Panc1 (cell line): ENCODE data around the gene OSBPL9.

Experiments used
- POLR2AphosphoS5 ChIP-seq: IDR thresholded peaks from 2 replicates; pipeline ENCODE4 v1.6.1; 2012; ENCODE audit warnings: mild to moderate bottlenecking, low read depth, low read length, moderate library complexity
- TF ChIP-seq, protein P1 (sequence below): fragments of 450-650 bp; IDR thresholded peaks from 2 replicates; pipeline ENCODE4 v1.5.1; 2017; ENCODE audit warnings: mild to moderate bottlenecking
- TF ChIP-seq, protein P2 (sequence below), 2 experiments: IDR thresholded peaks; 2 replicates each; pipeline ENCODE4 v1.6.1; 2011 to 2012; ENCODE audit warnings: low read depth in 2 of 2, control low read depth in 1 of 2, low read length in 1 of 2, mild to moderate bottlenecking in 1 of 2, moderate library complexity in 1 of 2; ENCODE audit not compliant: insufficient read depth in 1 of 2

DNA sequence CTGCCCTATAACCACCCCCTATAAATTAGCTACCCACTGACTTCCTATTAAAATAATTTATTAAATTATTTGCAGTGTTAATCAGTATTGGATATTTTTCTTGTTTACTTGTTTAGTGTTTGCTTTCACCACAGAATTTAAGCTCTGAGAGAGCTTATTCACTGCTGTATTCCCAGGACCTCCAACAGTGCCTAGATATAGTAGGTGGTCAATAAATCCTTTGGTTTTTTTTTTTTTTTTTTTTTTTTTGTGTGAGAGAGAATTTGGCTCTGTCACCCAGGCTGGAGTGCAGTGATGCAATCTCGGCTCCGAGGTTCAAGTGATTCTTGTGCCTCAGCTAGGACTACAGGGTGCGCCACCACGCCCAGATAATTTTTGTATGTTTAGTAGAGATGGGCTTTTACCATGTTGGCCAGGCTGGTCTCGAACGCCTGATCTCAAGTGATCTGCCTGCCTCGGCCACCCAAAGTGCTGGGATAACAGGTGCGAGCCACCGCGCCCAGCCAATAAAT, 1.1 kb upstream of the OSBPL9 start:
- TF ChIP-seq, protein P1, sequence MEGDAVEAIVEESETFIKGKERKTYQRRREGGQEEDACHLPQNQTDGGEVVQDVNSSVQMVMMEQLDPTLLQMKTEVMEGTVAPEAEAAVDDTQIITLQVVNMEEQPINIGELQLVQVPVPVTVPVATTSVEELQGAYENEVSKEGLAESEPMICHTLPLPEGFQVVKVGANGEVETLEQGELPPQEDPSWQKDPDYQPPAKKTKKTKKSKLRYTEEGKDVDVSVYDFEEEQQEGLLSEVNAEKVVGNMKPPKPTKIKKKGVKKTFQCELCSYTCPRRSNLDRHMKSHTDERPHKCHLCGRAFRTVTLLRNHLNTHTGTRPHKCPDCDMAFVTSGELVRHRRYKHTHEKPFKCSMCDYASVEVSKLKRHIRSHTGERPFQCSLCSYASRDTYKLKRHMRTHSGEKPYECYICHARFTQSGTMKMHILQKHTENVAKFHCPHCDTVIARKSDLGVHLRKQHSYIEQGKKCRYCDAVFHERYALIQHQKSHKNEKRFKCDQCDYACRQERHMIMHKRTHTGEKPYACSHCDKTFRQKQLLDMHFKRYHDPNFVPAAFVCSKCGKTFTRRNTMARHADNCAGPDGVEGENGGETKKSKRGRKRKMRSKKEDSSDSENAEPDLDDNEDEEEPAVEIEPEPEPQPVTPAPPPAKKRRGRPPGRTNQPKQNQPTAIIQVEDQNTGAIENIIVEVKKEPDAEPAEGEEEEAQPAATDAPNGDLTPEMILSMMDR: no peak
- TF ChIP-seq POLR2AphosphoS5: no peak
- TF ChIP-seq, protein P2, sequence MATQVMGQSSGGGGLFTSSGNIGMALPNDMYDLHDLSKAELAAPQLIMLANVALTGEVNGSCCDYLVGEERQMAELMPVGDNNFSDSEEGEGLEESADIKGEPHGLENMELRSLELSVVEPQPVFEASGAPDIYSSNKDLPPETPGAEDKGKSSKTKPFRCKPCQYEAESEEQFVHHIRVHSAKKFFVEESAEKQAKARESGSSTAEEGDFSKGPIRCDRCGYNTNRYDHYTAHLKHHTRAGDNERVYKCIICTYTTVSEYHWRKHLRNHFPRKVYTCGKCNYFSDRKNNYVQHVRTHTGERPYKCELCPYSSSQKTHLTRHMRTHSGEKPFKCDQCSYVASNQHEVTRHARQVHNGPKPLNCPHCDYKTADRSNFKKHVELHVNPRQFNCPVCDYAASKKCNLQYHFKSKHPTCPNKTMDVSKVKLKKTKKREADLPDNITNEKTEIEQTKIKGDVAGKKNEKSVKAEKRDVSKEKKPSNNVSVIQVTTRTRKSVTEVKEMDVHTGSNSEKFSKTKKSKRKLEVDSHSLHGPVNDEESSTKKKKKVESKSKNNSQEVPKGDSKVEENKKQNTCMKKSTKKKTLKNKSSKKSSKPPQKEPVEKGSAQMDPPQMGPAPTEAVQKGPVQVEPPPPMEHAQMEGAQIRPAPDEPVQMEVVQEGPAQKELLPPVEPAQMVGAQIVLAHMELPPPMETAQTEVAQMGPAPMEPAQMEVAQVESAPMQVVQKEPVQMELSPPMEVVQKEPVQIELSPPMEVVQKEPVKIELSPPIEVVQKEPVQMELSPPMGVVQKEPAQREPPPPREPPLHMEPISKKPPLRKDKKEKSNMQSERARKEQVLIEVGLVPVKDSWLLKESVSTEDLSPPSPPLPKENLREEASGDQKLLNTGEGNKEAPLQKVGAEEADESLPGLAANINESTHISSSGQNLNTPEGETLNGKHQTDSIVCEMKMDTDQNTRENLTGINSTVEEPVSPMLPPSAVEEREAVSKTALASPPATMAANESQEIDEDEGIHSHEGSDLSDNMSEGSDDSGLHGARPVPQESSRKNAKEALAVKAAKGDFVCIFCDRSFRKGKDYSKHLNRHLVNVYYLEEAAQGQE (IDR thresholded peaks at IDR 0.05; ENCODE audit: insufficient read depth in 1 of 2, low read depth in 2 of 2, low read length in 1 of 2): no peak
